HCT116 (cell line): ENCODE results near the gene KCMF1. TPM values are rescaled to one million over a fixed set of nuclear protein-coding genes. Genes with fewer than 3 reads are reported as not detected.

ENCODE experiments used
- ATAC-seq: fragments of 200-7000 bp; cut with Tn5 transposase; 2 replicates; pipeline ENCODE4 v1.9.1; 2020; ENCODE audit warnings: mild to moderate bottlenecking, moderate library complexity
- BruUV-seq: library from RNA; stranded (reverse); fragments of 400-500 nt; replicated peaks from 2 replicates; lab custom pipeline; 2021; lab: Mats Ljungman, UMichigan
- CTCF ChIA-PET: fragments of 300-600 bp; sonication (Branson Sonifier 250); formaldehyde crosslinking; loops from one replicate; lab custom pipeline; 2021; ENCODE audit warnings: antibody characterized with exemption; lab: Charles Lee
- POLR2A ChIA-PET: fragments of 300-600, 350-600 bp; sonication (Branson Sonifier 250); formaldehyde crosslinking; loops from one replicate; lab custom pipeline; 2021; ENCODE audit warnings: antibody characterized with exemption; lab: Charles Lee
- RAD21 ChIA-PET, 2 experiments: fragments of 300-600 bp; sonication (Branson Sonifier 250); formaldehyde crosslinking; loops; one replicate each; lab custom pipeline; 2023; ENCODE audit warnings: low total read pairs in 2 of 2; ENCODE audit not compliant: uncharacterized antibody in 2 of 2, unreplicated experiment in 2 of 2, low non-redundant PET in 1 of 2; lab: Charles Lee
- DNase-seq: peaks from one replicate; pipeline ENCODE4 v3.0.0-alpha.2; 2010; ENCODE audit warnings: low read depth, low spot score
- H2AFZ ChIP-seq: fragments of 200-600 bp; shearing (Covaris generic), sonication (generic); 2 replicates; pipeline ENCODE4 v1.6.1; 2017; ENCODE audit warnings: low read depth, mixed run types, mixed read lengths, antibody characterized with exemption, low read length; ENCODE audit not compliant: poor library complexity, severe bottlenecking
- H3K27ac ChIP-seq: 2 replicates; pipeline ENCODE4 v1.5.1; 2012; ENCODE audit warnings: low read depth, low read length
- H3K27me3 ChIP-seq: fragments of 200-600 bp; sonication (generic); 2 replicates; pipeline ENCODE4 v1.6.1; 2016; ENCODE audit warnings: mixed run types, low read length, mixed read lengths; ENCODE audit not compliant: insufficient read depth
- H3K36me3 ChIP-seq, 2 experiments: fragments of 200-500 bp in 1 of 2; fragments of 200-600 bp in 1 of 2; sonication (Bioruptor generic) in 1 of 2; sonication (generic) in 1 of 2; 2 replicates each; pipeline versions ENCODE4 v1.5.1 to v1.6.1; 2014 to 2016; ENCODE audit warnings: low read length in 2 of 2, inconsistent platforms in 1 of 2, mixed read lengths in 1 of 2, mixed run types in 1 of 2; ENCODE audit not compliant: insufficient read depth in 2 of 2, control insufficient read depth in 1 of 2
- H3K4me1 ChIP-seq, 2 experiments: fragments of 200-600 bp in 1 of 2; sonication (generic) in 1 of 2; 2 replicates each; pipeline versions ENCODE4 v1.5.1 to v1.6.1; 2012 to 2017; ENCODE audit warnings: low read length in 2 of 2, inconsistent platforms in 1 of 2, mild to moderate bottlenecking in 1 of 2, mixed read lengths in 1 of 2, mixed run types in 1 of 2, moderate library complexity in 1 of 2; ENCODE audit not compliant: insufficient read depth in 2 of 2, control insufficient read depth in 1 of 2
- H3K4me2 ChIP-seq: fragments of 200-600 bp; sonication (generic); 2 replicates; pipeline ENCODE4 v1.6.1; 2017; ENCODE audit warnings: mixed run types, low read length, mixed read lengths
- H3K4me3 ChIP-seq, 2 experiments: fragments of 200-600 bp in 1 of 2; sonication (generic) in 1 of 2; replicated peaks in 1 of 2; 2 replicates each; pipeline ENCODE4 v1.5.1; 2011 to 2016; ENCODE audit warnings: low read length in 2 of 2, control low read depth in 1 of 2, low read depth in 1 of 2, mild to moderate bottlenecking in 1 of 2, mixed read lengths in 1 of 2, mixed run types in 1 of 2
- H3K79me2 ChIP-seq: fragments of 200-600 bp; sonication (generic); 2 replicates; pipeline ENCODE4 v1.6.1; 2017; ENCODE audit warnings: mild to moderate bottlenecking, mixed run types, low read length, moderate library complexity, mixed read lengths; ENCODE audit not compliant: insufficient read depth
- H3K9ac ChIP-seq: fragments of 200-600 bp; sonication (generic); 2 replicates; pipeline ENCODE4 v1.6.1; 2016; ENCODE audit warnings: low read length, mixed read lengths
- H3K9me2 ChIP-seq: fragments of 200-600 bp; sonication (generic), shearing (Covaris generic); 2 replicates; pipeline ENCODE4 v1.6.1; 2017; ENCODE audit warnings: mixed run types, mild to moderate bottlenecking, moderate library complexity; ENCODE audit not compliant: insufficient read depth
- H3K9me3 ChIP-seq, 2 experiments: fragments of 200-500 bp in 1 of 2; fragments of 200-600 bp in 1 of 2; sonication (Bioruptor generic) in 1 of 2; sonication (generic) in 1 of 2; 2 replicates each; pipeline ENCODE4 v1.6.1; 2014 to 2017; ENCODE audit warnings: low read length in 2 of 2, mixed read lengths in 2 of 2, inconsistent platforms in 1 of 2, low read depth in 1 of 2, mild to moderate bottlenecking in 1 of 2, mixed run types in 1 of 2, moderate library complexity in 1 of 2; ENCODE audit not compliant: control insufficient read depth in 1 of 2, insufficient read depth in 1 of 2
- H4K20me1 ChIP-seq: fragments of 200-600 bp; sonication (generic), shearing (Covaris generic); 2 replicates; pipeline ENCODE4 v1.6.1; 2017; ENCODE audit warnings: mixed run types, mild to moderate bottlenecking, moderate library complexity; ENCODE audit not compliant: insufficient read depth
- CEBPB ChIP-seq: IDR thresholded peaks from 2 replicates; pipeline ENCODE4 v1.6.1; 2012; ENCODE audit warnings: low read depth
- EGR1 ChIP-seq: IDR thresholded peaks from 2 replicates; pipeline ENCODE4 v1.6.1; 2012; ENCODE audit warnings: low read depth
- EZH2 ChIP-seq: fragments of 200-600 bp; sonication (generic); IDR thresholded peaks from 2 replicates; pipeline ENCODE4 v1.6.1; 2017; ENCODE audit warnings: antibody characterized with exemption, mixed run types
- EZH2phosphoT487 ChIP-seq: fragments of 200-600 bp; IDR thresholded peaks from 2 replicates; pipeline ENCODE4 v1.6.1; 2018; ENCODE audit warnings: antibody characterized with exemption, borderline replicate concordance
- FOSL1 ChIP-seq: IDR thresholded peaks from 2 replicates; pipeline ENCODE4 v1.6.1; 2012; ENCODE audit warnings: low read depth
- JUND ChIP-seq: IDR thresholded peaks from 2 replicates; pipeline ENCODE4 v1.6.1; 2012
- POLR2A ChIP-seq: IDR thresholded peaks from 2 replicates; pipeline ENCODE4 v1.7.0; 2011; ENCODE audit warnings: borderline replicate concordance; ENCODE audit not compliant: insufficient read depth, insufficient read length; ENCODE audit errors: extremely low read depth
- POLR2AphosphoS5 ChIP-seq: IDR thresholded peaks from 2 replicates; pipeline ENCODE4 v1.6.1; 2011; ENCODE audit warnings: mild to moderate bottlenecking, low read depth, low read length, moderate library complexity
- RAD21 ChIP-seq: IDR thresholded peaks from 2 replicates; pipeline ENCODE4 v1.6.1; 2012; ENCODE audit warnings: low read depth, mild to moderate bottlenecking
- REST ChIP-seq: IDR thresholded peaks from 2 replicates; pipeline ENCODE4 v1.6.1; 2012; ENCODE audit warnings: low read depth
- SIN3A ChIP-seq: IDR thresholded peaks from 2 replicates; pipeline ENCODE4 v1.6.1; 2012; ENCODE audit warnings: low read depth
- SP1 ChIP-seq: IDR thresholded peaks from 2 replicates; pipeline ENCODE4 v1.6.1; 2012; ENCODE audit warnings: low read depth
- TCF7L2 ChIP-seq: IDR thresholded peaks from 2 replicates; pipeline ENCODE4 v1.7.0; 2011; ENCODE audit warnings: borderline replicate concordance, inconsistent platforms; ENCODE audit not compliant: insufficient read depth, insufficient read length; ENCODE audit errors: extremely low read depth
- ZFX ChIP-seq: fragments of 450-650 bp; IDR thresholded peaks from 2 replicates; pipeline ENCODE4 v1.6.1; 2017
- ZNF274 ChIP-seq: fragments of 200-500 bp; sonication (Bioruptor generic); IDR thresholded peaks from 2 replicates; pipeline ENCODE4 v1.6.1; 2014; ENCODE audit warnings: mild to moderate bottlenecking, low read depth, low read length, inconsistent platforms
- intact Hi-C: fragments of 100-400 bp; cut with micrococcal nuclease; formaldehyde crosslinking; loops from 2 replicates; pipeline ENCODE4 v1.10.0; 2022
- total RNA-seq: library from RNA; stranded (reverse); gene quantifications from one replicate; pipeline ENCODE4 v1.2.1, GENCODE V29; 2021; ENCODE audit not compliant: unreplicated experiment
- TF ChIP-seq, protein P1 (sequence below), 3 experiments: fragments of 200-600 bp in 1 of 3; sonication (generic) in 1 of 3; IDR thresholded peaks in 2 of 3; conservative IDR thresholded peaks in 1 of 3; 2 replicates each; pipeline ENCODE4 v1.5.1; 2012 to 2017; ENCODE audit warnings: low read depth in 2 of 3, low read length in 2 of 3, antibody characterized with exemption in 1 of 3, borderline replicate concordance in 1 of 3, control low read depth in 1 of 3, mild to moderate bottlenecking in 1 of 3, mixed read lengths in 1 of 3, mixed run types in 1 of 3, moderate library complexity in 1 of 3; ENCODE audit not compliant: insufficient read depth in 1 of 3
- TF ChIP-seq, protein P2 (sequence below): IDR thresholded peaks from 2 replicates; pipeline ENCODE4 v1.6.1; 2011; ENCODE audit warnings: mild to moderate bottlenecking, low read length, moderate library complexity; ENCODE audit not compliant: insufficient replicate concordance; ENCODE audit errors: extremely low read depth

The KCMF1 gene
- total RNA-seq, 1 experiment from 2014 or later, result 119 TPM

DNA sequence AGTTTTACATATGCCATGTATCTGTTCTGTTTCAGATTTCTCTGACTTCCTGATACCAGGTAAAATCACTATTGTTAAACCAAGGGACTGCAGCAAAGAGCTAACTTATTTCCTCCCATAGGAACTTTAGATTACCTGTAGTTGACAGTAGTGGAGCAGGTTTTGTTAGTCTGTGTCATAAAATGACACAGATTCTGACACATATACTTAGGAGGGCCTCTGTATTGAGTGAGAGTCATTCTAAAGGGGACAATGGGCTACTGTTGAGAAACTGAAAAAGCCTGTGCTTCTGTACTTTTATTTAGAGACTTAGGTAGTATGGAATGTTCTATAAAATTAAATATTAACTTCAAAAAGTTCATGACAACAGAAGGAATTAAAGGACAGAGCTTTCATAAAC, 48.2 kb downstream of the KCMF1 start:
- Histone ChIP-seq H2AFZ (no peak overlapping the region), H3K4me2 (peak overlapping the region; percentile 1; the same call in 1 of the 2 replicates), H3K4me3 (no peak overlapping the region), H3K9ac (no peak overlapping the region), H3K27ac (no peak overlapping the region), H3K9me3 (no peaks in the 10 kb centered on the region), H3K27me3 (no peaks in the 10 kb centered on the region), H3K4me1 (peaks cover 23 to 35% of the 10 kb centered on the region in 2 experiments), H3K9me2 (no peaks in the 10 kb centered on the region), H3K79me2 (peaks cover 99% of the 10 kb centered on the region), H3K36me3 (no peaks in the 10 kb centered on the region), H4K20me1 (peaks cover 15% of the 10 kb centered on the region; the same call in 1 of the 2 replicates)
- intact Hi-C loops, result no loop called here
- ChIA-PET RAD21 (no interaction called here), CTCF (interaction anchor here (0.8 to 1.2 kb wide), 2 partner anchors 35 to 281 kb away, joined by 3 to 4 read pairs; no protein-coding TSS in a partner anchor), POLR2A (no interaction called here)
- BruUV-seq, result no TSS peak
- DNase-seq, result peak; percentile 43
- TF ChIP-seq POLR2AphosphoS5 (no peak), FOSL1 (peak; percentile 48), POLR2A (no peak), REST (no peak), SP1 (no peak; the same call in 1 of the 2 replicates), SIN3A (no peak), JUND (peak; percentile 39), EZH2 (no peak), EZH2phosphoT487 (no peak), ZNF274 (no peak), RAD21 (no peak), TCF7L2 (no peak), EGR1 (no peak), ZFX (no peak), CEBPB (no peak)
- TF ChIP-seq, protein P1, sequence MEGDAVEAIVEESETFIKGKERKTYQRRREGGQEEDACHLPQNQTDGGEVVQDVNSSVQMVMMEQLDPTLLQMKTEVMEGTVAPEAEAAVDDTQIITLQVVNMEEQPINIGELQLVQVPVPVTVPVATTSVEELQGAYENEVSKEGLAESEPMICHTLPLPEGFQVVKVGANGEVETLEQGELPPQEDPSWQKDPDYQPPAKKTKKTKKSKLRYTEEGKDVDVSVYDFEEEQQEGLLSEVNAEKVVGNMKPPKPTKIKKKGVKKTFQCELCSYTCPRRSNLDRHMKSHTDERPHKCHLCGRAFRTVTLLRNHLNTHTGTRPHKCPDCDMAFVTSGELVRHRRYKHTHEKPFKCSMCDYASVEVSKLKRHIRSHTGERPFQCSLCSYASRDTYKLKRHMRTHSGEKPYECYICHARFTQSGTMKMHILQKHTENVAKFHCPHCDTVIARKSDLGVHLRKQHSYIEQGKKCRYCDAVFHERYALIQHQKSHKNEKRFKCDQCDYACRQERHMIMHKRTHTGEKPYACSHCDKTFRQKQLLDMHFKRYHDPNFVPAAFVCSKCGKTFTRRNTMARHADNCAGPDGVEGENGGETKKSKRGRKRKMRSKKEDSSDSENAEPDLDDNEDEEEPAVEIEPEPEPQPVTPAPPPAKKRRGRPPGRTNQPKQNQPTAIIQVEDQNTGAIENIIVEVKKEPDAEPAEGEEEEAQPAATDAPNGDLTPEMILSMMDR (IDR thresholded peaks at IDR 0.05 in 2 of 3, conservative IDR thresholded peaks at IDR 0.05 in 1 of 3; ENCODE audit: borderline replicate concordance in 1 of 3, insufficient read depth in 1 of 3, low read depth in 2 of 3, low read length in 2 of 3), result no peak
- TF ChIP-seq, protein P2, sequence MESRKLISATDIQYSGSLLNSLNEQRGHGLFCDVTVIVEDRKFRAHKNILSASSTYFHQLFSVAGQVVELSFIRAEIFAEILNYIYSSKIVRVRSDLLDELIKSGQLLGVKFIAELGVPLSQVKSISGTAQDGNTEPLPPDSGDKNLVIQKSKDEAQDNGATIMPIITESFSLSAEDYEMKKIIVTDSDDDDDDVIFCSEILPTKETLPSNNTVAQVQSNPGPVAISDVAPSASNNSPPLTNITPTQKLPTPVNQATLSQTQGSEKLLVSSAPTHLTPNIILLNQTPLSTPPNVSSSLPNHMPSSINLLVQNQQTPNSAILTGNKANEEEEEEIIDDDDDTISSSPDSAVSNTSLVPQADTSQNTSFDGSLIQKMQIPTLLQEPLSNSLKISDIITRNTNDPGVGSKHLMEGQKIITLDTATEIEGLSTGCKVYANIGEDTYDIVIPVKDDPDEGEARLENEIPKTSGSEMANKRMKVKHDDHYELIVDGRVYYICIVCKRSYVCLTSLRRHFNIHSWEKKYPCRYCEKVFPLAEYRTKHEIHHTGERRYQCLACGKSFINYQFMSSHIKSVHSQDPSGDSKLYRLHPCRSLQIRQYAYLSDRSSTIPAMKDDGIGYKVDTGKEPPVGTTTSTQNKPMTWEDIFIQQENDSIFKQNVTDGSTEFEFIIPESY, result no peak
- peak; percentile 68 for ATAC-seq
